ENCODE data around the gene APOC1. TPM values are rescaled to one million over a fixed set of nuclear protein-coding genes. Genes with fewer than 3 reads are reported as not detected.

The APOC1 gene
- total RNA-seq, 1 donor from 2014 or later, result 816 TPM

GRCh38 chr19:44891016-44891882, 23.2 kb upstream of the APOC1 start, which contains the start of gene TOMM40:
Gene TOMM40, plus strand, starts transcription at chr19:44891254. Its CDS starts 162 bp downstream, at chr19:44891416.
- Histone ChIP-seq H3K27ac (peak within 1 kb of the TSS; percentile 95), H3K4me3 (peak within 1 kb of the TSS; percentile 80), H3K36me3 (peaks cover 57% of the 10 kb centered on the region), H3K27me3 (ENCODE audit: low read depth) (no peaks in the 10 kb centered on the region), H3K4me1 (peaks cover 27% of the 10 kb centered on the region), H3K9me3 (no peaks in the 10 kb centered on the region)
- DNase-seq, result peak; percentile 100
- TF ChIP-seq CTCF (IDR thresholded peaks at IDR 0.05), result peak; percentile 13
- intact Hi-C loops (cut with DNase I), result no loop called here
- no peak for ATAC-seq

- no peak for TF ChIP-seq CTCF (IDR thresholded peaks at IDR 0.05)
- H3K9me3 ChIP-seq, result no peaks in the 10 kb centered on the region
- ATAC-seq (no peak), DNase-seq (no peak)
- H3K4me1 ChIP-seq, result peaks cover 27% of the 10 kb centered on the region
- H3K36me3 ChIP-seq, result peaks cover 58% of the 10 kb centered on the region
- intact Hi-C loops (cut with DNase I), result no loop called here
- no peak overlapping the region for H3K27ac ChIP-seq
- H3K27me3 ChIP-seq (ENCODE audit: low read depth), result no peaks in the 10 kb centered on the region
- H3K4me3 ChIP-seq, result no peak overlapping the region
Measured at GRCh38 chr19:44892932-44893331, 21.5 kb upstream of the APOC1 start.

- Histone ChIP-seq H3K36me3 (peaks cover 58% of the 10 kb centered on the region), H3K4me3 (no peak overlapping the region), H3K4me1 (peaks cover 27% of the 10 kb centered on the region), H3K9me3 (no peaks in the 10 kb centered on the region), H3K27me3 (ENCODE audit: low read depth) (no peaks in the 10 kb centered on the region), H3K27ac (no peak overlapping the region)
- TF ChIP-seq CTCF (IDR thresholded peaks at IDR 0.05), result no peak
- no peak for DNase-seq
- intact Hi-C loops (cut with DNase I), result no loop called here
- no peak for ATAC-seq
Measured at GRCh38 chr19:44893332-44894051, 20.9 kb upstream of the APOC1 start.

- H3K9me3 ChIP-seq, result no peaks in the 10 kb centered on the region
- peaks cover 59% of the 10 kb centered on the region for H3K36me3 ChIP-seq
- peaks cover 27% of the 10 kb centered on the region for H3K4me1 ChIP-seq
- no peak overlapping the region for H3K4me3 ChIP-seq
- H3K27ac ChIP-seq, result no peak overlapping the region
- ATAC-seq (no peak), DNase-seq (no peak)
- intact Hi-C loops (cut with DNase I), result no loop called here
- H3K27me3 ChIP-seq (ENCODE audit: low read depth), result no peaks in the 10 kb centered on the region
- TF ChIP-seq CTCF (IDR thresholded peaks at IDR 0.05), result no peak
Measured at GRCh38 chr19:44894052-44894400, 20.4 kb upstream of the APOC1 start.

- Histone ChIP-seq H3K36me3 (peaks cover 62% of the 10 kb centered on the region), H3K27ac (no peak overlapping the region), H3K27me3 (ENCODE audit: low read depth) (no peaks in the 10 kb centered on the region), H3K4me3 (no peak overlapping the region), H3K4me1 (peaks cover 21% of the 10 kb centered on the region), H3K9me3 (no peaks in the 10 kb centered on the region)
- intact Hi-C loops (cut with DNase I), result no loop called here
- ATAC-seq (no peak), DNase-seq (no peak)
- no peak for TF ChIP-seq CTCF (IDR thresholded peaks at IDR 0.05)
Measured at GRCh38 chr19:44894946-44895345, 19.5 kb upstream of the APOC1 start.
